Keratinocyte (primary cell): ENCODE measurements around the gene MAP3K5. TPM values are rescaled to one million over a fixed set of nuclear protein-coding genes. Genes with fewer than 3 reads are reported as not detected.

ENCODE experiments used
- DNase-seq: peaks from one replicate; pipeline ENCODE4 v3.0.0-alpha.2; 2011; ENCODE audit warnings: low read depth, missing footprints, low spot score
- FAIRE-seq: peaks from 2 replicates; lab custom pipeline; 2011; peaks lifted over from hg19 to GRCh38; lab: Jason Lieb, UNC
- H2AFZ ChIP-seq: 2 replicates; pipeline ENCODE4 v1.6.0; 2012; ENCODE audit warnings: low read length, control low read depth, inconsistent platforms; ENCODE audit not compliant: control insufficient read depth
- H3K27ac ChIP-seq: 2 replicates; pipeline ENCODE4 v1.5.1; 2011; ENCODE audit warnings: low read length; ENCODE audit not compliant: control insufficient read depth, insufficient read depth
- H3K27me3 ChIP-seq: 3 replicates; pipeline ENCODE4 v1.6.0; 2011; ENCODE audit warnings: low read length; ENCODE audit not compliant: control insufficient read depth, insufficient read depth; ENCODE audit errors: extremely low read depth
- H3K36me3 ChIP-seq, 2 experiments: 2 replicates in 1 of 2; 3 replicates in 1 of 2; pipeline ENCODE4 v1.5.1; 2011; ENCODE audit warnings: low read length in 2 of 2, mild to moderate bottlenecking in 1 of 2; ENCODE audit not compliant: control insufficient read depth in 2 of 2, insufficient read depth in 2 of 2; ENCODE audit errors: extremely low read depth in 1 of 2
- H3K4me1 ChIP-seq: 3 replicates; pipeline ENCODE4 v1.5.1; 2011; ENCODE audit warnings: low read length; ENCODE audit not compliant: control insufficient read depth, insufficient read depth; ENCODE audit errors: extremely low read depth
- H3K4me2 ChIP-seq: 3 replicates; pipeline ENCODE4 v1.6.0; 2011; ENCODE audit warnings: low read depth, low read length; ENCODE audit not compliant: control insufficient read depth, insufficient read depth; ENCODE audit errors: extremely low read depth
- H3K4me3 ChIP-seq, 3 experiments: fragments of 200-600 bp in 1 of 3; sonication (generic) in 1 of 3; 2 replicates in 2 of 3; 3 replicates in 1 of 3; pipeline ENCODE4 v1.5.1; 2011 to 2016; ENCODE audit warnings: low read length in 3 of 3, mild to moderate bottlenecking in 3 of 3, control low read depth in 2 of 3, inconsistent platforms in 1 of 3, low read depth in 1 of 3, mixed read lengths in 1 of 3, mixed run types in 1 of 3, moderate library complexity in 1 of 3; ENCODE audit not compliant: control insufficient read depth in 2 of 3, insufficient read depth in 2 of 3; ENCODE audit errors: extremely low read depth in 1 of 3
- H3K79me2 ChIP-seq: 2 replicates; pipeline ENCODE4 v1.6.0; 2012; ENCODE audit warnings: low read length; ENCODE audit not compliant: control insufficient read depth, insufficient read depth
- H3K9ac ChIP-seq: 3 replicates; pipeline ENCODE4 v1.6.0; 2011; ENCODE audit warnings: low read length; ENCODE audit not compliant: control insufficient read depth, insufficient read depth; ENCODE audit errors: extremely low read depth
- H3K9me1 ChIP-seq: 3 replicates; pipeline ENCODE4 v1.6.0; 2011; ENCODE audit warnings: low read length; ENCODE audit not compliant: control insufficient read depth, insufficient read depth; ENCODE audit errors: extremely low read depth
- H3K9me3 ChIP-seq: 2 replicates; pipeline ENCODE4 v1.5.1; 2012; ENCODE audit warnings: low read depth, low read length; ENCODE audit not compliant: control insufficient read depth
- H4K20me1 ChIP-seq: 3 replicates; pipeline ENCODE4 v1.6.0; 2011; ENCODE audit warnings: low read length; ENCODE audit not compliant: control insufficient read depth, insufficient read depth; ENCODE audit errors: extremely low read depth
- EZH2 ChIP-seq: IDR thresholded peaks from one replicate; pipeline ENCODE4 v1.6.1; 2012; ENCODE audit warnings: inconsistent platforms, mild to moderate bottlenecking, low read length, moderate library complexity
- dilution Hi-C: fragments of 300-500 bp; cut with MboI; formaldehyde crosslinking; loops from one replicate; pipeline ENCODE4 v1.7.0; 2020; ENCODE audit warnings: low sequenced_read_pairs; ENCODE audit not compliant: extremely low pct_ligation_motif_present
- polyA plus RNA-seq, 5 experiments: library from polyadenylated mRNA; depleted of rRNA in 3 of 5; stranded (reverse) in 3 of 5; stranded (forward) in 1 of 5; unstranded in 1 of 5; fragments of >200 nt; gene quantifications; 1 replicate in 1 of 5; 2 replicates in 3 of 5; 3 replicates in 1 of 5; pipeline versions ENCODE4 v1.2.1 to v1.2.3, GENCODE V29; 2011 to 2012; ENCODE audit warnings: missing spikeins in 2 of 5, low read depth in 1 of 5, low replicate concordance in 1 of 5
- TF ChIP-seq, protein P1 (sequence below), 3 experiments: IDR thresholded peaks in 1 of 3; conservative IDR thresholded peaks in 1 of 3; optimal IDR thresholded peaks in 1 of 3; 2 replicates in 2 of 3; 3 replicates in 1 of 3; pipeline versions ENCODE3 to v1.5.1; 2011; ENCODE audit warnings: low read length in 3 of 3, mild to moderate bottlenecking in 3 of 3, moderate library complexity in 2 of 3, control low read depth in 1 of 3, inconsistent platforms in 1 of 3; ENCODE audit not compliant: insufficient read depth in 2 of 3; ENCODE audit errors: extremely low read depth in 1 of 3

MAP3K5 gene
- polyA plus RNA-seq, 1 donor (not counting 4 experiments of a cell fraction or from before 2014, with no cell fraction given) = 3.4 TPM

DNA sequence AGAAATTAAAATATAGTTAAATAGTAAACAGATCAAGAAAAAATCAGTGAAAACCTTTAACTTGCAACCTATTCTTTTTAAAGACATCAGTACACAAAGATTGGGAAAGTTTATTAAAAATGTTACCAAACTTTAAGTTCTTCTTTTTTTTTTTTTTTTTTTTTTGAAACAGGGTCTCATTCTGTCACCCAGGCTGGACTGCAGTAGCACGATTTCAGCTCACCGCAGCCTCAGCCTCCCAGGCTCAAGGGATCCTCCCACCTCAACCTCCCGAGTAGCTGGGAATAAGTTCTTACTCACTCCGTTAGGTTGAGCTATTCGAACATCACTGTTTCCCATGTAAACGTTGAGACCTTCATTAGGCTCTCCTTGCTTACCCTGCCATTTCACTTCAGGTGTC, 5.6 kb downstream of the MAP3K5 start:
- Histone ChIP-seq H3K4me3 (no peak overlapping the region), H4K20me1 (no peaks in the 10 kb centered on the region), H3K27ac (no peak overlapping the region), H3K4me1 (peaks cover 42% of the 10 kb centered on the region), H2AFZ (no peak overlapping the region), H3K9me3 (no peaks in the 10 kb centered on the region), H3K79me2 (peaks cover 32% of the 10 kb centered on the region), H3K9ac (no peak overlapping the region), H3K4me2 (no peak overlapping the region), H3K27me3 (no peaks in the 10 kb centered on the region), H3K36me3 (no peaks in the 10 kb centered on the region), H3K9me1 (no peaks in the 10 kb centered on the region)
- FAIRE-seq (no peak), DNase-seq (no peak)
- dilution Hi-C loops = no loop called here
- no peak for TF ChIP-seq EZH2
- TF ChIP-seq, protein P1, sequence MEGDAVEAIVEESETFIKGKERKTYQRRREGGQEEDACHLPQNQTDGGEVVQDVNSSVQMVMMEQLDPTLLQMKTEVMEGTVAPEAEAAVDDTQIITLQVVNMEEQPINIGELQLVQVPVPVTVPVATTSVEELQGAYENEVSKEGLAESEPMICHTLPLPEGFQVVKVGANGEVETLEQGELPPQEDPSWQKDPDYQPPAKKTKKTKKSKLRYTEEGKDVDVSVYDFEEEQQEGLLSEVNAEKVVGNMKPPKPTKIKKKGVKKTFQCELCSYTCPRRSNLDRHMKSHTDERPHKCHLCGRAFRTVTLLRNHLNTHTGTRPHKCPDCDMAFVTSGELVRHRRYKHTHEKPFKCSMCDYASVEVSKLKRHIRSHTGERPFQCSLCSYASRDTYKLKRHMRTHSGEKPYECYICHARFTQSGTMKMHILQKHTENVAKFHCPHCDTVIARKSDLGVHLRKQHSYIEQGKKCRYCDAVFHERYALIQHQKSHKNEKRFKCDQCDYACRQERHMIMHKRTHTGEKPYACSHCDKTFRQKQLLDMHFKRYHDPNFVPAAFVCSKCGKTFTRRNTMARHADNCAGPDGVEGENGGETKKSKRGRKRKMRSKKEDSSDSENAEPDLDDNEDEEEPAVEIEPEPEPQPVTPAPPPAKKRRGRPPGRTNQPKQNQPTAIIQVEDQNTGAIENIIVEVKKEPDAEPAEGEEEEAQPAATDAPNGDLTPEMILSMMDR (optimal IDR thresholded peaks at IDR 0.05 in 1 of 3, IDR thresholded peaks at IDR 0.05 in 1 of 3, conservative IDR thresholded peaks at IDR 0.05 in 1 of 3; ENCODE audit: extremely low read depth in 1 of 3, insufficient read depth in 2 of 3, low read length in 3 of 3) = no peak

DNA sequence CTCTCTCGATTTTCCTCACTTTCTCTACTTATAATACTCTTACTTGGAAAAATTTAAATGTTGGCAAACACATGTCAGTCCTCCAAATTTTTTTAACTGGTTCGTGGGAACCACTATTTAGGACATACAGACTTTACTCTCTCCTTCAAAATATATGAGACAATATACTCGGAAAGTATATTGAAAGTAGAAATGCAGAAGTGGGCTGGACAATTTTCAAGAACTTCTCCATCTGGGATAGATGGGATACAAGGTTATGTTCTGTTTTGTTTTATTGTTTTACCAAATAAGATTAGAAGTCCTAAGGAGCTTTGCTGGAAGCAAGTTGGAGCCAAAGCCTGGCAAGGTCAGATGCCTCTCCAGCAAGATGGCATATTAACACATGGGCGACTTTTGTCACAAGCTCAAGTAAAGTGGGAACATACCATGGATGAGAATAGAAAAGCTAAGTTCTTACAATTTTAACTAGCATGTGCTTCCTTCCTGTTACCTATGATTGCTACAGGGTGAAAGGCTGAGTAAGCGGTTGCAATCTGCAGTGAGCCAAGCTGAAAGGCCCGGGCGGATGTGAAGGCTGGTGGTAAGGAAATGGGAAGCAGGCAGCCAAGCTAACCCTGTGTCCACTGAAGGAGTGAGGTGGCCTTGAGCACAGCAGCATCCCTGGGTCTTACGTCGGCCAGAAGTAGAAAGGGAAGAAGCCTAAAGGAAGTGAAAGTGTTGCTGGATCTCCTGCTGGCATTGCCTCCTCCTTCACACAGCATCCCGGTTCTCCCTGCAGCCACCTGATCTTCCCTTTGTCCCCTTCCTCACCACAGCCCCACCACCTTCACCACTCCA, 7.1 kb downstream of the MAP3K5 start:
- Histone ChIP-seq H3K27me3 (no peaks in the 10 kb centered on the region), H2AFZ (peak overlapping the region; percentile 4), H3K27ac (no peak overlapping the region), H3K4me1 (peaks cover 45% of the 10 kb centered on the region), H3K9ac (no peak overlapping the region), H3K79me2 (peaks cover 28% of the 10 kb centered on the region), H3K9me1 (no peaks in the 10 kb centered on the region), H3K4me3 (no peak overlapping the region), H4K20me1 (no peaks in the 10 kb centered on the region), H3K9me3 (no peaks in the 10 kb centered on the region), H3K36me3 (no peaks in the 10 kb centered on the region), H3K4me2 (peak overlapping the region; percentile 3)
- FAIRE-seq (no peak), DNase-seq (no peak)
- no peak for TF ChIP-seq EZH2
- TF ChIP-seq, protein P1 (optimal IDR thresholded peaks at IDR 0.05 in 1 of 3, IDR thresholded peaks at IDR 0.05 in 1 of 3, conservative IDR thresholded peaks at IDR 0.05 in 1 of 3; ENCODE audit: extremely low read depth in 1 of 3, insufficient read depth in 2 of 3, low read length in 3 of 3) = no peak
- dilution Hi-C loops = no loop called here
